Panc1 (cell line): ENCODE results near the gene TRAK1. TPM values are rescaled to one million over a fixed set of nuclear protein-coding genes. Genes with fewer than 3 reads are reported as not detected.

Experiments
- ATAC-seq: fragments of 200-7000 bp; cut with Tn5 transposase; 2 replicates; pipeline ENCODE4 v1.9.1; 2020; ENCODE audit warnings: mild to moderate bottlenecking, moderate library complexity
- BruUV-seq: library from RNA; stranded (reverse); fragments of 400-500 nt; replicated peaks from 2 replicates; lab custom pipeline; 2021; lab: Mats Ljungman, UMichigan
- CTCF ChIA-PET: fragments of 300-600 bp; sonication (Branson Sonifier 250); formaldehyde crosslinking; loops from one replicate; lab custom pipeline; 2022; ENCODE audit warnings: antibody characterized with exemption; lab: Charles Lee
- POLR2A ChIA-PET: fragments of 300-600 bp; sonication (Branson Sonifier 250); formaldehyde crosslinking; loops from one replicate; lab custom pipeline; 2022; ENCODE audit warnings: antibody characterized with exemption; lab: Charles Lee
- DNase-seq: peaks from one replicate; pipeline ENCODE4 v3.0.0-alpha.2; 2010; ENCODE audit warnings: low read depth, low spot score
- H3K27ac ChIP-seq: 2 replicates; pipeline ENCODE4 v1.5.1; 2011; ENCODE audit warnings: mild to moderate bottlenecking, low read length, inconsistent platforms
- H3K27me3 ChIP-seq: fragments of 200-500 bp; sonication (Bioruptor generic); 2 replicates; pipeline ENCODE4 v1.6.0; 2014; ENCODE audit warnings: low read length, inconsistent platforms; ENCODE audit not compliant: control insufficient read depth, insufficient read depth
- H3K36me3 ChIP-seq: fragments of 200-500 bp; sonication (Bioruptor generic); 2 replicates; pipeline ENCODE4 v1.5.1; 2014; ENCODE audit warnings: inconsistent platforms, mild to moderate bottlenecking, low read length, moderate library complexity; ENCODE audit not compliant: control insufficient read depth, insufficient read depth
- H3K4me1 ChIP-seq: 2 replicates; pipeline ENCODE4 v1.5.1; 2011; ENCODE audit warnings: inconsistent platforms, mild to moderate bottlenecking, low read length, moderate library complexity; ENCODE audit not compliant: control insufficient read depth, insufficient read depth
- H3K4me3 ChIP-seq, 2 experiments: 2 replicates each; pipeline ENCODE4 v1.5.1; 2011 to 2012; ENCODE audit warnings: low read depth in 2 of 2, low read length in 2 of 2, mild to moderate bottlenecking in 2 of 2, inconsistent platforms in 1 of 2, moderate library complexity in 1 of 2
- H3K9me3 ChIP-seq: fragments of 200-500 bp; sonication (Bioruptor generic); 2 replicates; pipeline ENCODE4 v1.5.1; 2014; ENCODE audit warnings: low read depth, mild to moderate bottlenecking, inconsistent platforms, low read length, moderate library complexity; ENCODE audit not compliant: control insufficient read depth, insufficient read depth
- POLR2AphosphoS5 ChIP-seq: IDR thresholded peaks from 2 replicates; pipeline ENCODE4 v1.6.1; 2012; ENCODE audit warnings: mild to moderate bottlenecking, low read depth, low read length, moderate library complexity
- SIN3A ChIP-seq: IDR thresholded peaks from 2 replicates; pipeline ENCODE4 v1.6.1; 2012; ENCODE audit warnings: low read depth, mild to moderate bottlenecking, low read length, moderate library complexity, borderline replicate concordance; ENCODE audit not compliant: insufficient read depth
- TCF7L2 ChIP-seq: IDR thresholded peaks from 2 replicates; pipeline ENCODE4 v1.6.1; 2011; ENCODE audit warnings: mild to moderate bottlenecking, low read depth, low read length, inconsistent platforms
- in situ Hi-C: cut with HindIII; loops from 2 replicates; pipeline ENCODE4 v1.10.0; 2016; ENCODE audit warnings: low sequenced_read_pairs, low pct_unique_long_range_greater_than_20kb
- intact Hi-C: fragments of 100-400 bp; cut with micrococcal nuclease; formaldehyde crosslinking; loops from one replicate; pipeline ENCODE4 v1.10.0; 2022; ENCODE audit not compliant: unreplicated experiment
- total RNA-seq: library from RNA; stranded (reverse); gene quantifications from one replicate; pipeline ENCODE4 v1.2.1, GENCODE V29; 2021; ENCODE audit not compliant: unreplicated experiment
- TF ChIP-seq, protein P1 (sequence below): fragments of 450-650 bp; IDR thresholded peaks from 2 replicates; pipeline ENCODE4 v1.5.1; 2017; ENCODE audit warnings: mild to moderate bottlenecking
- TF ChIP-seq, protein P2 (sequence below), 2 experiments: IDR thresholded peaks; 2 replicates each; pipeline ENCODE4 v1.6.1; 2011 to 2012; ENCODE audit warnings: low read depth in 2 of 2, control low read depth in 1 of 2, low read length in 1 of 2, mild to moderate bottlenecking in 1 of 2, moderate library complexity in 1 of 2; ENCODE audit not compliant: insufficient read depth in 1 of 2

The TRAK1 gene
- total RNA-seq, 1 experiment from 2014 or later: 38.4 TPM

DNA sequence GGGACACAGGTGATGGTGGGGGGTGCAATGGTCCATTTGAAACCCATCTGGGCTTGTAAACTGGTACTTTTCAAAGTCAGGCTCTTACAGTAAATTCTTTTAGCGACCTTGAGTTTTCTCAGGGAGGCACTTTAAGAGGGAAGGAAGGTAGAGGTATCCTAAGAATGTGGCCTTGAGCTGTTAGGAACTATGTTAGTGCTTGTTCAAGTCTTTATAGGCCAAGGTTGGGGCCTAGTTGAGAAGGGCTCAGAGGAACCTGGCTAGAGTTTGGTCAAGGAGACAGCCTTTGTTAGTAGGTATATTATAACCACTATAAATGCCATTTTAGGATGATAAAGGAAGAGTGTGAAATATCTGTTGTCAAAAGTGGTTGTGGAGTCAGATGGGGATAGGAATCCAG is 184.1 kb downstream of the TRAK1 start:
- intact Hi-C loops (no loop called here), in situ Hi-C loops (no loop called here)
- no peak for DNase-seq
- H3K4me3 ChIP-seq: no peak overlapping the region
- no TSS peak for BruUV-seq
- H3K27me3 ChIP-seq: no peaks in the 10 kb centered on the region
- H3K9me3 ChIP-seq: no peaks in the 10 kb centered on the region
- TF ChIP-seq SIN3A (no peak), TCF7L2 (no peak), POLR2AphosphoS5 (no peak)
- TF ChIP-seq, protein P1, sequence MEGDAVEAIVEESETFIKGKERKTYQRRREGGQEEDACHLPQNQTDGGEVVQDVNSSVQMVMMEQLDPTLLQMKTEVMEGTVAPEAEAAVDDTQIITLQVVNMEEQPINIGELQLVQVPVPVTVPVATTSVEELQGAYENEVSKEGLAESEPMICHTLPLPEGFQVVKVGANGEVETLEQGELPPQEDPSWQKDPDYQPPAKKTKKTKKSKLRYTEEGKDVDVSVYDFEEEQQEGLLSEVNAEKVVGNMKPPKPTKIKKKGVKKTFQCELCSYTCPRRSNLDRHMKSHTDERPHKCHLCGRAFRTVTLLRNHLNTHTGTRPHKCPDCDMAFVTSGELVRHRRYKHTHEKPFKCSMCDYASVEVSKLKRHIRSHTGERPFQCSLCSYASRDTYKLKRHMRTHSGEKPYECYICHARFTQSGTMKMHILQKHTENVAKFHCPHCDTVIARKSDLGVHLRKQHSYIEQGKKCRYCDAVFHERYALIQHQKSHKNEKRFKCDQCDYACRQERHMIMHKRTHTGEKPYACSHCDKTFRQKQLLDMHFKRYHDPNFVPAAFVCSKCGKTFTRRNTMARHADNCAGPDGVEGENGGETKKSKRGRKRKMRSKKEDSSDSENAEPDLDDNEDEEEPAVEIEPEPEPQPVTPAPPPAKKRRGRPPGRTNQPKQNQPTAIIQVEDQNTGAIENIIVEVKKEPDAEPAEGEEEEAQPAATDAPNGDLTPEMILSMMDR: no peak
- TF ChIP-seq, protein P2, sequence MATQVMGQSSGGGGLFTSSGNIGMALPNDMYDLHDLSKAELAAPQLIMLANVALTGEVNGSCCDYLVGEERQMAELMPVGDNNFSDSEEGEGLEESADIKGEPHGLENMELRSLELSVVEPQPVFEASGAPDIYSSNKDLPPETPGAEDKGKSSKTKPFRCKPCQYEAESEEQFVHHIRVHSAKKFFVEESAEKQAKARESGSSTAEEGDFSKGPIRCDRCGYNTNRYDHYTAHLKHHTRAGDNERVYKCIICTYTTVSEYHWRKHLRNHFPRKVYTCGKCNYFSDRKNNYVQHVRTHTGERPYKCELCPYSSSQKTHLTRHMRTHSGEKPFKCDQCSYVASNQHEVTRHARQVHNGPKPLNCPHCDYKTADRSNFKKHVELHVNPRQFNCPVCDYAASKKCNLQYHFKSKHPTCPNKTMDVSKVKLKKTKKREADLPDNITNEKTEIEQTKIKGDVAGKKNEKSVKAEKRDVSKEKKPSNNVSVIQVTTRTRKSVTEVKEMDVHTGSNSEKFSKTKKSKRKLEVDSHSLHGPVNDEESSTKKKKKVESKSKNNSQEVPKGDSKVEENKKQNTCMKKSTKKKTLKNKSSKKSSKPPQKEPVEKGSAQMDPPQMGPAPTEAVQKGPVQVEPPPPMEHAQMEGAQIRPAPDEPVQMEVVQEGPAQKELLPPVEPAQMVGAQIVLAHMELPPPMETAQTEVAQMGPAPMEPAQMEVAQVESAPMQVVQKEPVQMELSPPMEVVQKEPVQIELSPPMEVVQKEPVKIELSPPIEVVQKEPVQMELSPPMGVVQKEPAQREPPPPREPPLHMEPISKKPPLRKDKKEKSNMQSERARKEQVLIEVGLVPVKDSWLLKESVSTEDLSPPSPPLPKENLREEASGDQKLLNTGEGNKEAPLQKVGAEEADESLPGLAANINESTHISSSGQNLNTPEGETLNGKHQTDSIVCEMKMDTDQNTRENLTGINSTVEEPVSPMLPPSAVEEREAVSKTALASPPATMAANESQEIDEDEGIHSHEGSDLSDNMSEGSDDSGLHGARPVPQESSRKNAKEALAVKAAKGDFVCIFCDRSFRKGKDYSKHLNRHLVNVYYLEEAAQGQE (IDR thresholded peaks at IDR 0.05; ENCODE audit: insufficient read depth in 1 of 2, low read depth in 2 of 2, low read length in 1 of 2): no peak
- ATAC-seq: no peak
- H3K27ac ChIP-seq: no peak overlapping the region
- CTCF ChIA-PET: no interaction called here
- POLR2A ChIA-PET: no interaction called here
- no peaks in the 10 kb centered on the region for H3K4me1 ChIP-seq
- no peaks in the 10 kb centered on the region for H3K36me3 ChIP-seq

Other genes with a start within 250 kb of the TRAK1 start
- gene ULK4, start 129.3 kb upstream of the TRAK1 start, total RNA-seq: 14.3 TPM
- gene CCK, start 174.8 kb downstream of the TRAK1 start, total RNA-seq: not detected